ENCODE measurements around the gene SLC38A7.

The SLC38A7 gene

GRCh38 chr16:58723109-58723508 is 38.5 kb upstream of the SLC38A7 start:
- no peak for TF ChIP-seq FOXM1 (IDR thresholded peaks at IDR 0.05; ENCODE audit: borderline replicate concordance, low read depth)
- TF ChIP-seq YY1 (IDR thresholded peaks at IDR 0.05; ENCODE audit: low read depth) = no peak
- TF ChIP-seq TCF12 (IDR thresholded peaks at IDR 0.05; ENCODE audit: low read depth) = no peak
- TF ChIP-seq USF1 (IDR thresholded peaks at IDR 0.05) = no peak
- TF ChIP-seq TEAD4 (IDR thresholded peaks at IDR 0.05) = no peak
- TF ChIP-seq NFIC (IDR thresholded peaks at IDR 0.05) = no peak

- TF ChIP-seq RAD21 (IDR thresholded peaks at IDR 0.05; ENCODE audit: low read depth) = no peak
- TF ChIP-seq TCF12 (IDR thresholded peaks at IDR 0.05; ENCODE audit: low read depth) = no peak
- TF ChIP-seq TAF1 (IDR thresholded peaks at IDR 0.05; ENCODE audit: low read depth) = no peak
- no peak for TF ChIP-seq EP300 (IDR thresholded peaks at IDR 0.05; ENCODE audit: borderline replicate concordance)
- TF ChIP-seq NFIC (IDR thresholded peaks at IDR 0.05) = no peak
- no peak for TF ChIP-seq EGR1 (IDR thresholded peaks at IDR 0.05)
- TF ChIP-seq USF1 (IDR thresholded peaks at IDR 0.05) = no peak
- TF ChIP-seq CREB1 (IDR thresholded peaks at IDR 0.05; ENCODE audit: low read depth) = no peak
- no peak for TF ChIP-seq REST (IDR thresholded peaks at IDR 0.05; ENCODE audit: low read depth)
- TF ChIP-seq ZBTB7A (IDR thresholded peaks at IDR 0.05; ENCODE audit: low read depth) = no peak
- TF ChIP-seq TEAD4 (IDR thresholded peaks at IDR 0.05) = no peak
- no peak for TF ChIP-seq YY1 (IDR thresholded peaks at IDR 0.05; ENCODE audit: low read depth)
- TF ChIP-seq CEBPB (IDR thresholded peaks at IDR 0.05) = no peak
- TF ChIP-seq MAX (IDR thresholded peaks at IDR 0.05) = no peak
- TF ChIP-seq FOXM1 (IDR thresholded peaks at IDR 0.05; ENCODE audit: borderline replicate concordance, low read depth) = no peak
Measured at GRCh38 chr16:58717994-58718393, 33.4 kb upstream of the SLC38A7 start.

- TF ChIP-seq RAD21 (IDR thresholded peaks at IDR 0.05; ENCODE audit: low read depth) = no peak
- no peak for TF ChIP-seq CREB1 (IDR thresholded peaks at IDR 0.05; ENCODE audit: low read depth)
- TF ChIP-seq EGR1 (IDR thresholded peaks at IDR 0.05) = no peak
- no peak for TF ChIP-seq CEBPB (IDR thresholded peaks at IDR 0.05)
- no peak for TF ChIP-seq TCF12 (IDR thresholded peaks at IDR 0.05; ENCODE audit: low read depth)
- no peak for TF ChIP-seq NFIC (IDR thresholded peaks at IDR 0.05)
Measured at GRCh38 chr16:58716468-58716867, 31.9 kb upstream of the SLC38A7 start.

- TF ChIP-seq CREB1 (IDR thresholded peaks at IDR 0.05; ENCODE audit: low read depth) (no peak), YY1 (IDR thresholded peaks at IDR 0.05; ENCODE audit: low read depth) (no peak), FOXM1 (IDR thresholded peaks at IDR 0.05; ENCODE audit: borderline replicate concordance, low read depth) (no peak), ZBTB7A (IDR thresholded peaks at IDR 0.05; ENCODE audit: low read depth) (no peak), TEAD4 (IDR thresholded peaks at IDR 0.05) (no peak), EP300 (IDR thresholded peaks at IDR 0.05; ENCODE audit: borderline replicate concordance) (no peak), CEBPB (IDR thresholded peaks at IDR 0.05) (no peak)
Measured at GRCh38 chr16:58713742-58714141, 29.2 kb upstream of the SLC38A7 start.

- no peak for TF ChIP-seq USF1 (IDR thresholded peaks at IDR 0.05)
- no peak for TF ChIP-seq REST (IDR thresholded peaks at IDR 0.05; ENCODE audit: low read depth)
- peak; percentile 56; the same call in 1 of the 2 replicates for TF ChIP-seq EP300 (IDR thresholded peaks at IDR 0.05; ENCODE audit: borderline replicate concordance)
- peak; percentile 60 for TF ChIP-seq TCF12 (IDR thresholded peaks at IDR 0.05; ENCODE audit: low read depth)
- TF ChIP-seq EGR1 (IDR thresholded peaks at IDR 0.05) = no peak
- TF ChIP-seq MAX (IDR thresholded peaks at IDR 0.05) = 0 out of 2 replicates have a peak, but pooled peaks have one; percentile 22
- TF ChIP-seq FOXM1 (IDR thresholded peaks at IDR 0.05; ENCODE audit: borderline replicate concordance, low read depth) = no peak
- TF ChIP-seq YY1 (IDR thresholded peaks at IDR 0.05; ENCODE audit: low read depth) = peak; percentile 36; the same call in 1 of the 2 replicates
- no peak for TF ChIP-seq CEBPB (IDR thresholded peaks at IDR 0.05)
- TF ChIP-seq TEAD4 (IDR thresholded peaks at IDR 0.05) = peak; percentile 81
- no peak for TF ChIP-seq TAF1 (IDR thresholded peaks at IDR 0.05; ENCODE audit: low read depth)
- TF ChIP-seq RAD21 (IDR thresholded peaks at IDR 0.05; ENCODE audit: low read depth) = no peak
- TF ChIP-seq ZBTB7A (IDR thresholded peaks at IDR 0.05; ENCODE audit: low read depth) = no peak
- TF ChIP-seq NFIC (IDR thresholded peaks at IDR 0.05) = peak; percentile 55
- no peak for TF ChIP-seq CREB1 (IDR thresholded peaks at IDR 0.05; ENCODE audit: low read depth)
Measured at GRCh38 chr16:58709333-58709732, 24.8 kb upstream of the SLC38A7 start.

GRCh38 chr16:58699151-58699550 is 14.6 kb upstream of the SLC38A7 start:
- TF ChIP-seq ZBTB7A (IDR thresholded peaks at IDR 0.05; ENCODE audit: low read depth) (no peak), CREB1 (IDR thresholded peaks at IDR 0.05; ENCODE audit: low read depth) (no peak), CEBPB (IDR thresholded peaks at IDR 0.05) (no peak), NFIC (IDR thresholded peaks at IDR 0.05) (no peak), YY1 (IDR thresholded peaks at IDR 0.05; ENCODE audit: low read depth) (no peak), RAD21 (IDR thresholded peaks at IDR 0.05; ENCODE audit: low read depth) (no peak), REST (IDR thresholded peaks at IDR 0.05; ENCODE audit: low read depth) (no peak), FOXM1 (IDR thresholded peaks at IDR 0.05; ENCODE audit: borderline replicate concordance, low read depth) (no peak), MAX (IDR thresholded peaks at IDR 0.05) (no peak), EGR1 (IDR thresholded peaks at IDR 0.05) (no peak), TEAD4 (IDR thresholded peaks at IDR 0.05) (no peak), TAF1 (IDR thresholded peaks at IDR 0.05; ENCODE audit: low read depth) (no peak)
